Epithelial cell of umbilical artery (primary cell): Measurements from ENCODE around the gene ARVCF. TPM values are rescaled to one million over a fixed set of nuclear protein-coding genes. Genes with fewer than 3 reads are reported as not detected.

Experiments
- total RNA-seq: library from RNA; depleted of rRNA; stranded (reverse); fragments of >200 nt; gene quantifications from 2 replicates; pipeline ENCODE4 v1.2.3, GENCODE V29; 2014

ARVCF gene, protein sequence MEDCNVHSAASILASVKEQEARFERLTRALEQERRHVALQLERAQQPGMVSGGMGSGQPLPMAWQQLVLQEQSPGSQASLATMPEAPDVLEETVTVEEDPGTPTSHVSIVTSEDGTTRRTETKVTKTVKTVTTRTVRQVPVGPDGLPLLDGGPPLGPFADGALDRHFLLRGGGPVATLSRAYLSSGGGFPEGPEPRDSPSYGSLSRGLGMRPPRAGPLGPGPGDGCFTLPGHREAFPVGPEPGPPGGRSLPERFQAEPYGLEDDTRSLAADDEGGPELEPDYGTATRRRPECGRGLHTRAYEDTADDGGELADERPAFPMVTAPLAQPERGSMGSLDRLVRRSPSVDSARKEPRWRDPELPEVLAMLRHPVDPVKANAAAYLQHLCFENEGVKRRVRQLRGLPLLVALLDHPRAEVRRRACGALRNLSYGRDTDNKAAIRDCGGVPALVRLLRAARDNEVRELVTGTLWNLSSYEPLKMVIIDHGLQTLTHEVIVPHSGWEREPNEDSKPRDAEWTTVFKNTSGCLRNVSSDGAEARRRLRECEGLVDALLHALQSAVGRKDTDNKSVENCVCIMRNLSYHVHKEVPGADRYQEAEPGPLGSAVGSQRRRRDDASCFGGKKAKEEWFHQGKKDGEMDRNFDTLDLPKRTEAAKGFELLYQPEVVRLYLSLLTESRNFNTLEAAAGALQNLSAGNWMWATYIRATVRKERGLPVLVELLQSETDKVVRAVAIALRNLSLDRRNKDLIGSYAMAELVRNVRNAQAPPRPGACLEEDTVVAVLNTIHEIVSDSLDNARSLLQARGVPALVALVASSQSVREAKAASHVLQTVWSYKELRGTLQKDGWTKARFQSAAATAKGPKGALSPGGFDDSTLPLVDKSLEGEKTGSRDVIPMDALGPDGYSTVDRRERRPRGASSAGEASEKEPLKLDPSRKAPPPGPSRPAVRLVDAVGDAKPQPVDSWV
- 59.1 and 103 TPM in 2 replicates for total RNA-seq

DNA sequence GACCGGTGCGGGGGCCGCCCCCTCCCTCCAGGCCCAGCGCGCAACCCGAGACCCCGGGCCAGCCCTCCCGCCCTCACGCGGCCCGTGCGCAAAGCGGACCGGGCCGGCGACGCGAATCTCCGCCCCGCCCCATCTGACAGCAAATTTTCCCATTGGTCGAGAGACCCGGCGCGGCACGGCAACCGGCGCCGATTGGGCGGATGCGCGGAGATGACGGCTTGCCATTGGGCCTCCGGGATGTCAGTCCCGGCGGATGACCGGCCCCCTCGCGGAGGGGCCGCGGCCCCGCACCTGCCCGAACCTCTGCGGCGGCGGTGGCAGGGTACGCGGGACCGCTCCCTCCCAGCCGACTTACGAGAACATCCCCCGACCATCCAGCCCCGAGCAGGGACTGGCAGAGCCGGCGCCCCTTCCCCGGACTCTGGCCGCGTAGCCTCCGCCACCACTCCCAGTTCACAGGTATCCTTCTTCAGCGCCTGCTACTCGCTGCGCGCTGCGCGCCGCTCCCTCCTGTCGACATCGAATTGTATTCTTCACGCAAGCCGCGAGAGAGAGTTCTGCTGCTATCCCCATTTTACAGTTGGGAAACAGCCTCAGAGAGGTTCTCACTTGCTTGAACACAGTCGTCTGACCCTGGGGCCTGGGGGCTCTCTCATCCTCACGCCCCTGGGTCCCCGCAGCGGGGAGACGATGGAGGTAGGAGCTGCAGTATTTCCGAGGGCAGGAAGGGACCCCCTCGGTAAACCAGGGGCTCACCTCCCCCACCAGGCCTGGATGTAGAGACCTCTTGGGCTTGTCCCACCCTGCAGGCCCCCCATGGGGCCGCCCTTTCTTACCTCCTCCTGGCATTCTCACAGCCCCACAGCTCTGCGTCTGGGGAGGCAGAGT lies at the start of gene ARVCF:
ARVCF (minus strand) TSS at position 90 of the 888 bp plus-strand sequence. CDS start 26,029 bp downstream, outside the sequence.

DNA sequence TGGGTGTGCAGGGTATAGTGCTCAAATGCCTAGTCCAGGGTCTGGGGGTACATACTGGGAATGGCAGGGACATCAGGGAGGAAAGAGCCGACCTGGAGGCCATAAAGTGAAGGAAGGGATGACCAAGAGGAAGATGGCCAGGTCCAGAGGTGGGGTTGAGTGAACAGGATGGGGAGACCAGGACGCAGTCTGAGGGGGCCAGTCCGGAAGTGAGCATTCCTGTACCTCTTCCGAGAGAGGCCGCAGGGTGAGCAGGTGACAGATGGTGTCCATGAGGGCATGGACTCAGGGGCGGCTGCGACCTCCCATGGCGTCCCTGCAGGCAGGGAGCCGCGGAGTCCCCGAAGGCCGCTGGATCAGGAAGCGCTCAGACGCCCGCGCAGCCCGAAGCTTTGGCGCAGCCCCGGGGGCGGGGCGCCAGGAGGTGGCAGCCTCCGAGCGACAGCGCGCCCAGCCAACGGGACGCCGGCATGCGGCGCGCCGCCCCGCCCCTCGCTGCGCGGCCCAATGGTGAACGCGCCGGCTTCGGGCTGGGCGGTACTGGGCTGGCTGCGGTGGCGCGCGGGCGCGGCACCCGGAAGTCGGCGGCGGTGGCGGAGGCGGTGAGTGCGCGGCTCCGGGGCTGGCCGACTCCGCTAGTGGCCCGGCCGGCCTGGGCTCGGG lies 4.0 kb upstream of the ARVCF start, which contains the start of gene TANGO2:
TANGO2 (plus strand) TSS at position 578 of the 663 bp plus-strand sequence. CDS start 15,689 bp downstream, outside the sequence.

DNA sequence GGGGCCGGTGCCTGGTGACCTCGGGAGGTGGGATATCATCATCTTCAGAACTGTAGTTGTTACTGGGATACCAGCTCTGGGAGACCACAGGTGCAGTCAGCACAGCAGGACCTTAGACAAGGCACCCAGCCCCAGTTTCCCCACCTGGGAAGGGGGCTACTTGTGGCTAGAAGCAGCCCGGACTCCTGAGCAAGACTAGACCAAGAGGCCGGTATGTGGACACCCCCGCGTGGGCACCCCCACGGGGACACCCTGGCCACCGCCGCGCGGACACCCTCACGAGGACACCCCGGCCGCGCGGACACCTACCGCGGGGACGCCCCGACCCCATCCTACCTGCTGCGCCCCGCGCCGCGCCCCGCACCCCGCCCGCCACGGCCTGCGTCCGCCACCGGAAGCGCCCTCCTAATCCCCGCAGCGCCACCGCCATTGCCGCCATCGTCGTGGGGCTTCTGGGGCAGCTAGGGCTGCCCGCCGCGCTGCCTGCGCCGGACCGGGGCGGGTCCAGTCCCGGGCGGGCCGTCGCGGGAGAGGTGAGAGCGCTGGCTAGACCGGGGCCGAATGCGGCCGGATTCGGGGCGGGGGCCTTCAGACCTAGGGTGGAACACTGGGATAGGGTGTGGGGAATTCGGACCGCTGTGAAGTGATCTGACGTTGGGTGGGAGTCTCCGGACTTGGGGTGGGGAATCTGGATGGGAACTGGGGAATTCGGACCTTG lies 75.1 kb downstream of the ARVCF start, which contains the start of the genes COMT and TXNRD2:
COMT (plus strand) TSS at position 408 of the 718 bp plus-strand sequence. CDS start 20,755 bp downstream, outside the sequence.
TXNRD2 (minus strand) TSS at position 454 of the 718 bp plus-strand sequence; CDS start at position 439, 15 bp downstream.

Other genes starting within 250 kb of the ARVCF start
- gene GNB1L, start 161.9 kb downstream of the ARVCF start, total RNA-seq, result 7.8 and 10.6 TPM in 2 replicates
- 9.4 and 12.0 TPM in 2 replicates for gene RTL10, start 161.9 kb downstream of the ARVCF start, total RNA-seq
- 242 and 256 TPM in 2 replicates for gene COMT, start 75.1 kb downstream of the ARVCF start, total RNA-seq
- gene TXNRD2, start 75.0 kb downstream of the ARVCF start, total RNA-seq, result 220 and 237 TPM in 2 replicates
- gene TANGO2, start 4.3 kb upstream of the ARVCF start, total RNA-seq, result 43.2 and 54.6 TPM in 2 replicates
- gene DGCR8, start 63.4 kb upstream of the ARVCF start, total RNA-seq, result 24.8 and 26.0 TPM in 2 replicates
- gene RANBP1, start 99.3 kb upstream of the ARVCF start, total RNA-seq, result 276 and 841 TPM in 2 replicates
- 42.2 and 45.1 TPM in 2 replicates for gene TRMT2A, start 100.4 kb upstream of the ARVCF start, total RNA-seq
- 5.5 and 6.2 TPM in 2 replicates for gene ZDHHC8, start 115.0 kb upstream of the ARVCF start, total RNA-seq
- gene CCDC188, start 134.2 kb upstream of the ARVCF start, total RNA-seq, result 0.97 and 3.3 TPM in 2 replicates